NCI-H1092 (cell line): ENCODE measurements around the gene COL27A1.
"Not testable (repeated sequence)": the region's sequence is repeated elsewhere in the genome, so short reads cannot be mapped to it uniquely, and the experiment has no call there.

Experiments
- DNase-seq: peaks from one replicate; lab custom pipeline; 2025; lab: John Stamatoyannopoulos, UW

Gene COL27A1

GRCh38 chr9:114123031-114123977 is 32.0 kb upstream of the COL27A1 start:
- DNase-seq = no peak

DNA sequence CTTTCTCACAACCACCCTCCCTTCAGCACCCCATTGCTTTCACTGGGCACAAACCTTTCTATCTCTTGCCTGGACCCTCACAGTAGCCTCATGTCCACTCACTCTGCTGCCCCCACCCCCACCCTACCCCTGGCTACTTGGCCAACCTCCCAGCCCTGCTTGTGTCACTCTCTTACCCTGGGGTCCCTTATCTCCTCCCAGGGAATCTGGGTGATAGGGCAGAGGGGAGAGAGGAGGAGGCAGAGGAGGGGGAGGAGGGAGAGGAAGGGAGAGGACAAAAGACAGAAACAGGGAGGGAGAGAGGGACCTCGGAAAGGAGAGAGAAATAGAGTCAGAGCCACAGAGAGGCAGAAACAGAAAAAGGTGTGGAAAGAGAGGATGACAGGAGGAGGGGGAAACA is 31.2 kb upstream of the COL27A1 start:
- no peak for DNase-seq

- no peak for DNase-seq
These were observed 30.5 kb upstream of the COL27A1 start for GRCh38 chr9:114124666-114125475.

- no peak for DNase-seq
These were observed 29.8 kb upstream of the COL27A1 start for GRCh38 chr9:114125476-114126013.

DNA sequence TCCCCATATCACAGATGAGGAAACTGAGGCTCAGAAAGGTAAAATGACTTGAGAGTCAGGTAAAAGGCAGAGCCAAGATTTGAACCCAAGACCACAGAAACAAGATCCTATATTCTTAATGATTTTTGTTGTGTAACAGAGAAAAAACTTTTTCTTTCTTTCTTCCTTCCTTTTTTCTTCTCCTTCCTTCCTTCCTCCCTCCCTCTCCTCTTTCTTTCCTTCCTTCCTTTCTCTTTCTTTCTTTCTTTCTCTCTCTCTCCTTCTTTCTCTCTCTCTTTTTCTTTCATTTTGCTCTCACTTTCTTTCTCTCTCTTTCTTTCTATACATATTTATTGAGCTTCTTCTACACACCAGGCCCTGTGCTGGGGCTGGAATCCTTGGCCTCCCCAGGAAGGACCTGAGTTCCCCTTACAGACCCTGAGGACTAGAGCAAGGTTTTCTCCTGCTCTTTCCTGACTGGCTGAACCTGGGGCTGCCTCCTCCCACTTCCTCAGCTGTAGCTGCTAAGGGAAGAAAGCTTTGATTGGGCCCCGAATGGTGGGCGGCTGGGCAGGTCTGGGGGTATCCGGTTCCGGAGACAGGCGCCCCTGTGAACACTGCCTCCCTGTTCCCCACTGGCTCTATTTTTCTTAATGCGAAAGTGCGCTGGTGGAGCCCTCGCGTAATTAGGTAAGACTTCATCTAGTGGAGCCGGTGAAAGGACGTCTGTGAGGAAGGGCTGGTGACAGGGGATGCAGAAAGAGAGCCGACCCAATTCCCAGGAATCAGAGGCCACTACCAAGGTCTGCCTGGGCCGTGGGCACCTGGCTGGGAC is 28.9 kb upstream of the COL27A1 start:
- DNase-seq = no peak

GRCh38 chr9:114128759-114129158 is 26.6 kb upstream of the COL27A1 start:
- DNase-seq = not testable (repeated sequence)

GRCh38 chr9:114130141-114130540 is 25.2 kb upstream of the COL27A1 start:
- DNase-seq = no peak

- no peak for DNase-seq
These were observed 24.6 kb upstream of the COL27A1 start for GRCh38 chr9:114130624-114131277.

DNA sequence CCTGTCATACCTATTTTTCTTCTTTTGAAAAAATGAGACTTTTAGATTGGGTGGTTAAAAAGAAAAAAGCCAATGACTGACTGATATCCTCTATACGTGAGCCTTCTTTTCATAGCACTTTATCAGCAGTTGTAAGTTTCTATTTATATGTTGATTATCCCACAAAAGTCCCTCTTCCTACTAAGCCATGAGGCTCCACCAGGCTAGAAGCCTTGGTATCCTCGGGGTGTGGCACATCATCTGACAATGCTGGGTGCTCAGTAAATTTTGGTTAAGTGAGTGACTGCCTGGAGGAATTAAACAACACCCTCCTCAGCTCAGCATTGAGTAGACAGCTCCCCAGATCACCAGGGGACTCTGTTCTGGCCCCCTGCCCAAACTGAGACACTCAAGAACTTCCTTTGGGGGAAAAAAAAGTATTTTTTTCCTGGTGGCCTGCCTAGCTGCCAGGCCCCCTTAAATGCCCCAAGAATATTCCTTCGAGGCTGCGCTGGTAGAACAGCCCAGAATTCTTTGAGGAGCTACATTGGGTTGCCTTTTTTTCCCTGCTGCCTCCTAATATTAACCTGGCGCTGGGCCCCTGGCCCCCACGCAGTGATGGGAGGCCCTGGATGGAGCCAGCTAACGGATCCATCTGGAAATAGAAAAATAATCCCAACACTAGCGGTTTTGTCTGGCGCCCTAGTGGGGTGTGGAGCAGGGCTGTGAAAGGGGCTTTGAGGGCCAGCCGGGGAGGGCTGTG is 23.4 kb upstream of the COL27A1 start:
- no peak for DNase-seq

- no peak for DNase-seq
These were observed 22.8 kb upstream of the COL27A1 start for GRCh38 chr9:114132550-114132918.

- DNase-seq = no peak
These were observed 20.4 kb upstream of the COL27A1 start for GRCh38 chr9:114134827-114135396.

GRCh38 chr9:114137831-114138230 is 17.5 kb upstream of the COL27A1 start:
- no peak for DNase-seq

DNA sequence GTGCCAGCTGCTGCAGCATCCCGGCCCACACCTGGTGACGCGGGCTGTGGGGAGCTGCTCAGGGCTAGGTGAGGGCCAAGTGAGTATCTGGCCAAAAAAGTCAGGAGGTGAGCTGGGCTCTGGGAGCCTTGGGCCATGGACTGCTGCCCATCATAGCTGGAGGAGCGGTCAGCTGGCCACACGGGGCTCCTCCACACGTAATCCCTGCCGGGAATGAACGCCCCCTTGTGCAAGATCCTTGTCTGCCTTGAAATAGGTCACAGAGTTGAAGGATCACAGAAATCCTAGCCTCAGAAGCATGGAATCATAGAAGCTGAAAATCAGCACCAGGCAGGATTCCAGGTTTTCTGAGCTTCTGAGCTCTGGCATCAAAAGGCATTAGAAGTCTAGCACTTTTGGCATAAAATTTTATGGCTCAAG is 16.8 kb upstream of the COL27A1 start:
- no peak for DNase-seq

GRCh38 chr9:114139071-114139470 is 16.3 kb upstream of the COL27A1 start:
- no peak for DNase-seq

GRCh38 chr9:114140401-114140800 is 14.9 kb upstream of the COL27A1 start:
- no peak for DNase-seq

- DNase-seq = no peak
These were observed 14.5 kb upstream of the COL27A1 start for GRCh38 chr9:114140850-114141249.

DNA sequence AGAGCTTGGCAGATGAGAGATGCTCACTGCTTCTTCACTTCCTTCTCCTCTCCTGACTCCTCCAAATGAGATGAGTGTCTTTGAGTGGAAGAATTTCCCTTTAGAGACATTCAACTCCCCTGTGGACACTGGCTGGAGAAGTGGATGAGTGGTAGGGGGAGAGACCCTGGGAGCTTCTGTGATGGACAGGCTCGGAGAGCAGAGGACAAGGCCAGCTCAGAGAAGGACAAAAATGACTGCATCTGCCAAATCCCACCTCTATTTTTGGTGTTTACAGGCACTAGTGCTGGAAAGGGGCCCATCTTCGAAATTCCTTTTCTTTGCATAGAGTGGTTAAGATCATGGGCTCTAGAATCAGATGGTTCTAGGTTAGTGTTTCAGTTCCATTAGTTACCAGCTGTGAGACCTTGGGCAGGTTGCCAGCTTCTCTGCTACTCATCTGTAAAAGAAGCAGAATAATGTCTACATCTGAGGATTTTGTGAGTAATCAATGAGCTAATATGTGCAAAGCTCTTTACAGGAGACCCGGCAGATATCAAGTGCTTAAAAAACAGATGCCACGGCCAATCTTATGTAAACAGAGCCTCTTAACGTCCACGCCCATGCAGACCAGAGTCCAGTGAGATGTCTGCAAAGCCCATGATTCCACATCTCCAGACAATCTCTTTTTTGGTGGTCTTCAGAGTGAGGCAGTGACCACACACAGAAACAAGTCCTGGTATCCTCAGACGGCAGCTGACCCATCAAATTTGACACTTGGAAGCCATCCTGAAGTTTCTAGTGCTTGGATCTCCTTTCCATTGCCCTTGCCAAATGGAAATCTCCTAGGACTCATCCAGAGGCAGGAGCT is 13.6 kb upstream of the COL27A1 start:
- no peak for DNase-seq

GRCh38 chr9:114143234-114143633 is 12.1 kb upstream of the COL27A1 start:
- no peak for DNase-seq

DNA sequence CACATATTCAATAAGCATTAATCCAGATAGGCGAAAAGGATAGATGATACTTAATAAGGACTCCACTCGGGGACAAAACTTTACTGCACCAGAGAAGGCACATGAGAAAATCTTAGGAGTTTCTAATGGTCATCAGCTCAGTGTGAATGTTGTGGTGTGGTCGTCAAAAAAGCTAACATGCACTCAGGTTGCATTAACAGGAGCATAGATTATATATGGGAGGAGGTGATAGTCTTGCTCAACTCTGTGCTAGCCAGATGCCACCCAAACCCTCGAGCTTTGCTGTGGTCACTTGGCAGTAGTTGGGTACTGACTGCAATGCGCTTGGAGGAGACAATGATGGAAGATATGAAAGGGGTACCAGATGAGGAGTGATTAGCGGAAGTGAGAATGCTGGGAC is 8.6 kb upstream of the COL27A1 start:
- no peak for DNase-seq
